Activated B cell treated with CpG ODN at 0.5 μM for 24 hours (primary cell): ENCODE measurements around the gene ANKRD6. TPM values are rescaled to one million over a fixed set of nuclear protein-coding genes. Genes with fewer than 3 reads are reported as not detected.

Experiments
- ATAC-seq: fragments of 200-7000 bp; cut with Tn5 transposase; one replicate; pipeline ENCODE4 v1.10.0; 2021; ENCODE audit warnings: low read depth, mild to moderate bottlenecking, moderate library complexity
- CTCF ChIA-PET: fragments of 350-600 bp; sonication (Branson Sonifier 250); formaldehyde crosslinking; loops from one replicate; lab custom pipeline; 2021; ENCODE audit warnings: antibody characterized with exemption; lab: Charles Lee
- POLR2A ChIA-PET: fragments of 350-600 bp; sonication (Branson Sonifier 250); formaldehyde crosslinking; loops from one replicate; lab custom pipeline; 2021; ENCODE audit warnings: antibody characterized with exemption; lab: Charles Lee
- DNase-seq: peaks from one replicate; pipeline ENCODE4 v3.0.0; 2022
- H3K27ac Mint-ChIP-seq: one replicate; pipeline ENCODE4 v1.8.0; 2020; ENCODE audit warnings: mixed read lengths
- H3K27me3 Mint-ChIP-seq: one replicate; pipeline ENCODE4 v1.8.0; 2021; ENCODE audit warnings: mixed read lengths
- H3K36me3 Mint-ChIP-seq: one replicate; pipeline ENCODE4 v1.8.0; 2021; ENCODE audit warnings: low read depth, mixed read lengths
- H3K4me1 Mint-ChIP-seq: one replicate; pipeline ENCODE4 v1.8.0; 2021; ENCODE audit warnings: mixed read lengths
- H3K4me3 Mint-ChIP-seq: one replicate; pipeline ENCODE4 v1.8.0; 2020; ENCODE audit warnings: mild to moderate bottlenecking, mixed read lengths
- H3K9me3 Mint-ChIP-seq: one replicate; pipeline ENCODE4 v1.8.0; 2020; ENCODE audit warnings: mixed read lengths
- intact Hi-C: fragments of 100-400 bp; cut with micrococcal nuclease; formaldehyde crosslinking; loops from one replicate; pipeline ENCODE4 v1.15.1; 2024
- total RNA-seq: library from RNA; stranded (reverse); gene quantifications from 2 replicates; pipeline ENCODE4 v1.2.3, GENCODE V29; 2022
- TF ChIP-seq, protein P1 (sequence below): fragments of 200-600 bp; IDR thresholded peaks from one replicate; pipeline ENCODE4 v1.8.0; 2022; ENCODE audit warnings: antibody characterized with exemption, mild to moderate bottlenecking

ANKRD6 gene
- total RNA-seq, 1 donor from 2014 or later, result 9.6 TPM

DNA sequence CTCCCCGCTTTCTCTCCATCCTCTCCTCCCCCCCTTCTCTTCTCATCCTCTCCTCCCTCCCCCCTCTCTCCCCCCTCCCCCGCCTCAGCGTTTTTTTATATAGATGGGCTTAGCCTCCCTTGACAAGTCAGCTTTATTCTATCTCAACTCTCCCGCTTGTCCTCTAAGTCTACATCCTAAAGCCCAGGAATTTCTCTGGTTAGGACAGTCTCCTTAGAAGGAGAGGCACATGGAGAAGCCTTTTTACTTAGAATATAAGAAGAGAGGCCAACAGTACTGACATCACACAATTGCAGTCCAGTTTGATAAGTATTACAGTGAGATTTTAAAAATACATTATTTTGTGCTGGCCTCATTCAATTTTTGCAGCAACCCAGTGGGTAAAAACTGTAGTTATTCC is 122.1 kb downstream of the ANKRD6 start:
- no peaks in the 10 kb centered on the region for H3K4me1 Mint-ChIP-seq
- H3K27me3 Mint-ChIP-seq, result peaks cover 13% of the 10 kb centered on the region
- DNase-seq (no peak), ATAC-seq (no peak)
- ChIA-PET CTCF (no interaction called here), POLR2A (no interaction called here)
- no peak overlapping the region for H3K4me3 Mint-ChIP-seq
- TF ChIP-seq, protein P1, sequence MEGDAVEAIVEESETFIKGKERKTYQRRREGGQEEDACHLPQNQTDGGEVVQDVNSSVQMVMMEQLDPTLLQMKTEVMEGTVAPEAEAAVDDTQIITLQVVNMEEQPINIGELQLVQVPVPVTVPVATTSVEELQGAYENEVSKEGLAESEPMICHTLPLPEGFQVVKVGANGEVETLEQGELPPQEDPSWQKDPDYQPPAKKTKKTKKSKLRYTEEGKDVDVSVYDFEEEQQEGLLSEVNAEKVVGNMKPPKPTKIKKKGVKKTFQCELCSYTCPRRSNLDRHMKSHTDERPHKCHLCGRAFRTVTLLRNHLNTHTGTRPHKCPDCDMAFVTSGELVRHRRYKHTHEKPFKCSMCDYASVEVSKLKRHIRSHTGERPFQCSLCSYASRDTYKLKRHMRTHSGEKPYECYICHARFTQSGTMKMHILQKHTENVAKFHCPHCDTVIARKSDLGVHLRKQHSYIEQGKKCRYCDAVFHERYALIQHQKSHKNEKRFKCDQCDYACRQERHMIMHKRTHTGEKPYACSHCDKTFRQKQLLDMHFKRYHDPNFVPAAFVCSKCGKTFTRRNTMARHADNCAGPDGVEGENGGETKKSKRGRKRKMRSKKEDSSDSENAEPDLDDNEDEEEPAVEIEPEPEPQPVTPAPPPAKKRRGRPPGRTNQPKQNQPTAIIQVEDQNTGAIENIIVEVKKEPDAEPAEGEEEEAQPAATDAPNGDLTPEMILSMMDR, result no peak
- H3K27ac Mint-ChIP-seq, result no peak overlapping the region
- intact Hi-C loops, result no loop called here
- peaks cover 11% of the 10 kb centered on the region for H3K9me3 Mint-ChIP-seq
- no peaks in the 10 kb centered on the region for H3K36me3 Mint-ChIP-seq

DNA sequence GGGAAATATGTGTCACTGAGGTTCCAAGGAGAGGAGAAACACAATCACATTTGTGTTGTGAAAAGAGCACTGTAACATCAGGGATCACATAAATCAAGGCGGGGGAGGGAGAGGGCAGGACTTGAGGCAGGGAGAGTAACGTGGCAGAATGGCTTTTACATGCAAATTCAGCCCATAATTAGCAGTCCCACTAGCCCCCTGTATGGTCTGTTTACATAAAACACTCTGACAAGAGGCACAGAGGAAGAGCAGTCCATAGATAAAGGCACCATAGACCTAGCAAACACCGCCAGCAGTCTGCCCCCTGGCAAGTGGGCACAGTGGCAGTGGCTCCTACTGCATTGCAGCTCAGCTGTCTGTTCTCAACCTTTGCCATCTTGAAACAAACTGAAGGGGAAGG is 122.9 kb downstream of the ANKRD6 start:
- Mint-ChIP-seq H3K27me3 (peaks cover 13% of the 10 kb centered on the region), H3K4me3 (no peak overlapping the region), H3K9me3 (peaks cover 11% of the 10 kb centered on the region), H3K27ac (no peak overlapping the region), H3K36me3 (no peaks in the 10 kb centered on the region), H3K4me1 (no peaks in the 10 kb centered on the region)
- intact Hi-C loops, result no loop called here
- TF ChIP-seq, protein P1, result no peak
- POLR2A ChIA-PET, result no interaction called here
- CTCF ChIA-PET, result no interaction called here
- DNase-seq, result no peak
- no peak for ATAC-seq

DNA sequence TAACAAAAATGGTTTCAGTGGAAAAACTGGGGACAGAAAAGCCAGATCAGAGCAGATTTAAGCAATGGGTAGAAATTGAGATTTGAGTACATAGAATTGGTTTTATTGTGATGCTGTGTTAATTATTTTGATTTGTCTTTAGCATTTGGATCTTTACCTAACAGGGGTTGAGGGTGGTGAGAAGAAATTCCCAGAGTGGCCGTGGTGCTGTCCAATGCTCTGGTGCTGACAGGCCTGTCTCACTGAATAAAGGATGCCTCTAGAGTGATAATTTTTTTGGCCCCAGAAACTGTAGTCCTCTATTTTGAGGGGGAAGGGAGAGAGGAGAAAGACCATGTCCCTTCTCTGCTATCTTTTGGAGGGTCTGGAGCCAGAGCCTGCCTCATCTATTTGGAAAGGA is 126.5 kb downstream of the ANKRD6 start:
- DNase-seq (no peak), ATAC-seq (no peak)
- Mint-ChIP-seq H3K27me3 (peaks cover 13% of the 10 kb centered on the region), H3K4me1 (no peaks in the 10 kb centered on the region), H3K9me3 (peaks cover 11% of the 10 kb centered on the region), H3K27ac (no peak overlapping the region), H3K4me3 (no peak overlapping the region), H3K36me3 (no peaks in the 10 kb centered on the region)
- ChIA-PET POLR2A (no interaction called here), CTCF (no interaction called here)
- intact Hi-C loops, result no loop called here
- TF ChIP-seq, protein P1, result no peak

DNA sequence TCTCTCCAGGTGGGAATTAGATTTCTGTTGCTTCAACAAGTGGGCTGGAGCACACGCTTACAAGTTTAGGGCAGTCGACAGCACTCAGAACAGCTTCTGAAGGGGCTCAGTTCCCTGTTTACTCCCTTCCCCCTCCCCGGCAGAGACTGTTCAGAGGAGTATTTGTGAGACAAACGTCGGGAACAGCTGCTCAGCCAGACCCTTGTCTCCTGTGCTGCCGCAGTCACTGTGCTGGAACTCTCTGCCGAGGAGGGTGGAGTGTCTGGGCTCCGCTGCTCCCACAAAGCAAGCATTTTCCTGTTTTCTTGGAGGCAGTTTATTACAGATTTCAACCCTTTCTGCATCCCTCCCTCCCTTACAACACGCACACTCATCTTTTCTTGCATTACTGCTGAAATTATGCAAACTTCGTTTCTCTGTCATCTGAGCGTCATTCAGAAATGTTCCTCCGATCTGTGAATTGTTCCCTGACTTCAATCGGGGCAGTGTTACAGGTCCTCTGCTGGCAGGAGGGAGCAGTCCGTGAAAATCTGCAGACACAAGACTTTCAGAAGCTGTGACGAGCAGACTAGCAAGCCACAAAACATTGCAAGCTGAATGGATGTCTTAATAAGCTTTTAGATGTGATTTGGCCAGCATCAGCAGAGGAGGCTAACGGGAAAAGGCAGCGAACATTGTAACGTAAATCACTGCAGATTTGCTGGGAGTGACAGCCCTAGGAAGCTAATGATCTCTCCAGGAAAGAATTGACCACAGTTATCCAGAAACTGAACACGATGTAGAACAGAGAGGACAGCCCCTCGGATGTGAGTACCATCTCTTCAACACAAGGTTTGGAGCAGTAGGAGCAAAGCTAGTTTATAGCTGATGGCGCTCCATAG is 129.4 kb downstream of the ANKRD6 start:
- Mint-ChIP-seq H3K27ac (no peak overlapping the region), H3K9me3 (peaks cover 4% of the 10 kb centered on the region), H3K36me3 (no peaks in the 10 kb centered on the region), H3K4me1 (no peaks in the 10 kb centered on the region), H3K4me3 (no peak overlapping the region), H3K27me3 (peaks cover 3% of the 10 kb centered on the region)
- CTCF ChIA-PET, result no interaction called here
- ATAC-seq (no peak), DNase-seq (no peak)
- intact Hi-C loops, result no loop called here
- TF ChIP-seq, protein P1, result no peak
- POLR2A ChIA-PET, result interaction anchor here (0.5 kb wide), 1 partner anchor 445 kb away, joined by 3 read pairs; no protein-coding TSS in a partner anchor

DNA sequence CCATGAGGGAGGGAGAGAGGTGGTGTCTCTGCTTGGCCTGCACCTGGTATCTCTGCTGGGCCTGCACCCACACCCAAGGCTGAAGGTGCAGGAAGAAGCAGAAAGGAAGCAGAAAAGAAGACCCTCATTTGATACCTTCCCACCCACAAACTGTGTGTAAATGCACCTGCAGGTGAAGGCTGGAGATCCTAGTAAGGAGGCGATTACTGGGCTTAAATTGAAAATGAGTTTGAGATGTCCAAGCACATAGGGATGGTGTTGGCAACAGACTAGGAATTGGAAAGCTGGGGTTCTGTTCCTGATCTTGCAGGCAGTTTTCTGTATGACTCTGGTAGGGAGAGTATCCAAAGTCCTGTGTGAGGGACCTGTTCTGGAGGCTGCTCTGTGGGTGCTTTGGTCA is 130.9 kb downstream of the ANKRD6 start:
- H3K27ac Mint-ChIP-seq, result no peak overlapping the region
- no peaks in the 10 kb centered on the region for H3K4me1 Mint-ChIP-seq
- TF ChIP-seq, protein P1, result no peak
- no peak overlapping the region for H3K4me3 Mint-ChIP-seq
- no peaks in the 10 kb centered on the region for H3K9me3 Mint-ChIP-seq
- CTCF ChIA-PET, result no interaction called here
- intact Hi-C loops, result no loop called here
- POLR2A ChIA-PET, result no interaction called here
- ATAC-seq, result no peak
- DNase-seq, result no peak
- no peaks in the 10 kb centered on the region for H3K27me3 Mint-ChIP-seq
- no peaks in the 10 kb centered on the region for H3K36me3 Mint-ChIP-seq
